GM12878 (cell line): Measurements from ENCODE around the gene ID3. TPM values are rescaled to one million over a fixed set of nuclear protein-coding genes. Genes with fewer than 3 reads are reported as not detected.

Experiments used
- ASH2L ChIP-seq: fragments of 300-600, 200-600 bp; sonication (generic); IDR thresholded peaks from 2 replicates; pipeline ENCODE4 v1.6.1; 2017; ENCODE audit warnings: low read depth, mild to moderate bottlenecking, borderline replicate concordance
- CBX3 ChIP-seq: fragments of 200-600 bp; sonication (generic); IDR thresholded peaks from 2 replicates; pipeline ENCODE4 v1.6.1; 2016; ENCODE audit warnings: low read depth, borderline replicate concordance
- E2F8 ChIP-seq: fragments of 450-650 bp; IDR thresholded peaks from 2 replicates; pipeline ENCODE4 v1.6.1; 2018; ENCODE audit warnings: mild to moderate bottlenecking, low read depth, moderate library complexity; ENCODE audit not compliant: partially characterized antibody
- ETV6 ChIP-seq, 2 experiments: fragments of 450-650 bp in 1 of 2; IDR thresholded peaks in 1 of 2; conservative IDR thresholded peaks in 1 of 2; 2 replicates each; pipeline ENCODE4 v1.6.1; 2014; ENCODE audit warnings: antibody characterized with exemption in 1 of 2, borderline replicate concordance in 1 of 2, low read depth in 1 of 2, mild to moderate bottlenecking in 1 of 2, moderate library complexity in 1 of 2
- GABPA ChIP-seq: IDR thresholded peaks from 2 replicates; pipeline ENCODE4 v1.6.1; 2014; ENCODE audit warnings: antibody characterized with exemption, low read depth, mild to moderate bottlenecking, inconsistent platforms
- KLF5 ChIP-seq: fragments of 450-650 bp; IDR thresholded peaks from 2 replicates; pipeline ENCODE4 v1.6.1; 2014; ENCODE audit warnings: mild to moderate bottlenecking; ENCODE audit not compliant: partially characterized antibody
- MAX ChIP-seq: IDR thresholded peaks from 2 replicates; pipeline ENCODE4 v1.6.1; 2012; ENCODE audit warnings: low read depth, low read length, improper control_type of control experiment
- MXI1 ChIP-seq: fragments of 150-350 bp; IDR thresholded peaks from 2 replicates; pipeline ENCODE4 v1.6.1; 2011; ENCODE audit warnings: low read depth, mild to moderate bottlenecking, inconsistent platforms, low read length, improper control_type of control experiment
- NFXL1 ChIP-seq: fragments of 450-650 bp; IDR thresholded peaks from 2 replicates; pipeline ENCODE4 v1.6.1; 2017; ENCODE audit warnings: antibody characterized with exemption, mild to moderate bottlenecking, borderline replicate concordance
- NFYB ChIP-seq: IDR thresholded peaks from 2 replicates; pipeline ENCODE4 v1.6.1; 2011; ENCODE audit warnings: low read depth, mild to moderate bottlenecking, low read length, improper control_type of control experiment, moderate library complexity; ENCODE audit not compliant: insufficient read depth
- NRF1 ChIP-seq: conservative IDR thresholded peaks from 2 replicates; pipeline ENCODE4 v1.6.1; 2011; ENCODE audit warnings: mild to moderate bottlenecking, low read depth, low read length, improper control_type of control experiment
- PRDM15 ChIP-seq: fragments of 450-650 bp; formaldehyde crosslinking; IDR thresholded peaks from 2 replicates; pipeline ENCODE4 v1.4.0; 2020; ENCODE audit warnings: mild to moderate bottlenecking, moderate library complexity
- RBBP5 ChIP-seq: fragments of 200-600 bp; sonication (generic); conservative IDR thresholded peaks from 2 replicates; pipeline ENCODE4 v1.6.1; 2016
- SMAD1 ChIP-seq: fragments of 450-650 bp; IDR thresholded peaks from 2 replicates; pipeline ENCODE4 v1.6.1; 2018; ENCODE audit warnings: mild to moderate bottlenecking, low read depth; ENCODE audit not compliant: partially characterized antibody
- SMAD5 ChIP-seq: IDR thresholded peaks from 2 replicates; pipeline ENCODE4 v1.6.1; 2016; ENCODE audit warnings: antibody characterized with exemption, low read depth
- SMARCA5 ChIP-seq: fragments of 450-650 bp; IDR thresholded peaks from 2 replicates; pipeline ENCODE4 v1.6.1; 2017; ENCODE audit warnings: mild to moderate bottlenecking
- STAT1 ChIP-seq: fragments of 450-650 bp; conservative IDR thresholded peaks from 2 replicates; pipeline ENCODE4 v1.6.1; 2014; ENCODE audit warnings: antibody characterized with exemption, mild to moderate bottlenecking
- STAT3 ChIP-seq: IDR thresholded peaks from 2 replicates; pipeline ENCODE4 v1.6.1; 2011; ENCODE audit warnings: low read depth, low read length, improper control_type of control experiment
- SUPT20H ChIP-seq: IDR thresholded peaks from 2 replicates; pipeline ENCODE4 v1.6.1; 2011; ENCODE audit warnings: low read depth, mild to moderate bottlenecking, low read length, moderate library complexity, borderline replicate concordance; ENCODE audit not compliant: control insufficient read depth
- TAF1 ChIP-seq: IDR thresholded peaks from 2 replicates; pipeline ENCODE4 v1.6.1; 2011; ENCODE audit warnings: mild to moderate bottlenecking, low read depth, low read length, borderline replicate concordance
- TBL1XR1 ChIP-seq: IDR thresholded peaks from 2 replicates; pipeline ENCODE4 v1.6.1; 2012; ENCODE audit warnings: low read depth, low read length, improper control_type of control experiment
- WRNIP1 ChIP-seq: IDR thresholded peaks from 2 replicates; pipeline ENCODE4 v1.6.1; 2011; ENCODE audit warnings: low read depth, low read length, improper control_type of control experiment, borderline replicate concordance
- YY1 ChIP-seq: IDR thresholded peaks from 2 replicates; pipeline ENCODE4 v1.6.1; 2011; ENCODE audit warnings: low read depth, mild to moderate bottlenecking, low read length
- ZBED1 ChIP-seq: IDR thresholded peaks from 2 replicates; pipeline ENCODE4 v1.6.1; 2016; ENCODE audit warnings: borderline replicate concordance
- ZNF207 ChIP-seq: fragments of 450-650 bp; IDR thresholded peaks from 2 replicates; pipeline ENCODE4 v1.6.1; 2014; ENCODE audit warnings: antibody characterized with exemption, mild to moderate bottlenecking, borderline replicate concordance
- ZNF217 ChIP-seq: fragments of 450-650 bp; IDR thresholded peaks from 2 replicates; pipeline ENCODE4 v1.6.1; 2017; ENCODE audit warnings: antibody characterized with exemption, mild to moderate bottlenecking
- polyA plus RNA-seq, 11 experiments: library from polyadenylated mRNA; depleted of rRNA in 4 of 11; unstranded in 6 of 11; stranded (reverse) in 5 of 11; fragments of >200 nt; fragmentation: Nextera tagmentation in 4 of 11; fragmentation: Illumina TruSeq in 1 of 11; extraction: Ambion mirVana in 4 of 11; extraction: Trizol in 1 of 11; gene quantifications; 1 replicate in 1 of 11; 2 replicates in 10 of 11; pipeline versions ENCODE4 v1.2.1 to v1.2.3, GENCODE V29; 2011 to 2016; ENCODE audit warnings: inconsistent platforms in 2 of 11, missing spikeins in 2 of 11, low read depth in 1 of 11
- total RNA-seq, 4 experiments: library from RNA; depleted of rRNA in 3 of 4; stranded (reverse); fragments of >200 nt in 3 of 4; fragmentation: Illumina TruSeq in 1 of 4; extraction: Trizol in 1 of 4; gene quantifications; 2 replicates each; pipeline versions ENCODE4 v1.2.1 to v1.2.3, GENCODE V29; 2013 to 2021

Gene ID3
- total and polyA plus RNA-seq, 10 of the 15 experiments (the other 5 are each of a cell fraction or from before 2014, with no cell fraction given), result 42.7 to 475 (median 207) TPM

GRCh38 chr1:23524716-23525401 lies 34.4 kb downstream of the ID3 start (continued):
- TF ChIP-seq SMAD1 (no peak), TAF1 (no peak), ETV6 (conservative IDR thresholded peaks at IDR 0.05 in 1 of 2, IDR thresholded peaks at IDR 0.05 in 1 of 2; ENCODE audit: borderline replicate concordance in 1 of 2, low read depth in 1 of 2) (no peak; a peak in 1 of 4 replicates), KLF5 (no peak), ZNF207 (no peak), STAT3 (no peak), RBBP5 (no peak), WRNIP1 (no peak), SUPT20H (no peak), NFXL1 (no peak), ASH2L (no peak), YY1 (no peak), MXI1 (no peak), E2F8 (peak; percentile 42), MAX (no peak), GABPA (no peak), NFYB (no peak), STAT1 (no peak), SMARCA5 (no peak), PRDM15 (CRISPR knock-in tag) (no peak), ZBED1 (no peak), SMAD5 (no peak), TBL1XR1 (no peak), CBX3 (no peak), ZNF217 (no peak), NRF1 (no peak)
